Stimulated activated memory B cell treated with anti-CD40 and anti-IgM and Interleukin-4, amounts not matched to agents 10 μg/mL and 1 μg/mL and 100 μg/mL, for 72 hours (primary cell): ENCODE results near the gene GLO1.

Source experiments
- ATAC-seq: fragments of 150-1000 bp; cut with Tn5 transposase; 2 replicates; pipeline ENCODE4 v1.10.0; 2021
- H3K27ac Mint-ChIP-seq: one replicate; pipeline ENCODE4 v1.8.0; 2022; ENCODE audit warnings: mild to moderate bottlenecking, mixed read lengths
- H3K27me3 Mint-ChIP-seq: one replicate; pipeline ENCODE4 v1.8.0; 2022; ENCODE audit warnings: mixed read lengths
- H3K36me3 Mint-ChIP-seq: one replicate; pipeline ENCODE4 v1.8.0; 2022; ENCODE audit warnings: mixed read lengths
- H3K4me1 Mint-ChIP-seq: one replicate; pipeline ENCODE4 v1.8.0; 2022; ENCODE audit warnings: mixed read lengths
- H3K4me3 Mint-ChIP-seq: one replicate; pipeline ENCODE4 v1.8.0; 2022; ENCODE audit warnings: mild to moderate bottlenecking, moderate library complexity, mixed read lengths
- H3K9me3 Mint-ChIP-seq: one replicate; pipeline ENCODE4 v1.8.0; 2022; ENCODE audit warnings: mixed read lengths

Gene GLO1

DNA sequence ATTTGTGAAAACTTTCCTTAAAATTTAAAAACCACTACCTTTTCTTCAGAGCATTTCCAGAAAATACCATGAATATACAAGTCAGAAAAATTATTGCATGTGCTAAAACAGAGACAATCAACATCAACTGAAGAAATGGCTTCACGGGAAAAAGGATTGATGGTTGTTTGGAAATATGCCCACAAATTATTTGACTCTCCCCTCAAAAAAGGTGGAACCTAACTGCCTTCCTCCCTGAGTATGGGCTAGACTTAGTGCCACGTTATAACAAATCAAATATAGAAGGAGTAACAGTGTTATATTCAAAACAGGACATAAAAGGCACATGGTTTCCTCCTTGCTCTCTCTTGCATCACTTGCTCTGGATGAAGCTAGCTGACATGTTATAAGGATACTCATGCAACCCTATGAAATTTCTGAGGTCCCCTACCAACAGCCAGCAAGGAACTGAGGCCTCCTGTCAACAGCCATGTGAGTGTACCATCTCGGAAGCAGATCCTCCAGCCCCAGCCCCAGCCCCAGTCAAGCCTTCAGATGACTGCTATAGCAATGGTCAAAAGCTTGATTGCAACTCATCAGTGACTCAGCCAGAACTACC is 71.7 kb downstream of the GLO1 start:
- H3K4me1 Mint-ChIP-seq = peaks cover 20% of the 10 kb centered on the region
- no peak overlapping the region for H3K27ac Mint-ChIP-seq
- H3K36me3 Mint-ChIP-seq = peaks cover 7% of the 10 kb centered on the region
- no peaks in the 10 kb centered on the region for H3K9me3 Mint-ChIP-seq
- H3K4me3 Mint-ChIP-seq = no peak overlapping the region
- no peak for ATAC-seq
- H3K27me3 Mint-ChIP-seq = no peaks in the 10 kb centered on the region
